HL-60 (cell line): Measurements from ENCODE around the gene LRRC3.

ENCODE experiments used
- DNase-seq, 2 experiments: peaks; one replicate each; pipeline ENCODE4 v3.0.0-alpha.2; 2010 to 2020; ENCODE audit warnings: low read depth in 1 of 2, low spot score in 1 of 2
- H3K27ac ChIP-seq: fragments of 250-450 bp; sonication (Bioruptor Pico); replicated peaks from 2 replicates; pipeline ENCODE4 v1.5.1; 2020; ENCODE audit warnings: mild to moderate bottlenecking, moderate library complexity
- H3K27me3 ChIP-seq: fragments of 250-450 bp; sonication (Bioruptor Pico); 2 replicates; pipeline ENCODE4 v1.5.1; 2021; ENCODE audit warnings: mild to moderate bottlenecking, moderate library complexity; ENCODE audit not compliant: insufficient read depth, poor library complexity, severe bottlenecking
- H3K4me3 ChIP-seq: replicated peaks from 2 replicates; pipeline ENCODE4 v1.5.1; 2011; ENCODE audit warnings: mild to moderate bottlenecking, control low read depth, low read length; ENCODE audit not compliant: insufficient read depth
- CTCF ChIP-seq: IDR thresholded peaks from one replicate; pipeline ENCODE4 v1.5.1; 2011; ENCODE audit warnings: low read length, control low read depth, inconsistent platforms; ENCODE audit not compliant: insufficient read depth
- GABPA ChIP-seq: IDR thresholded peaks from 2 replicates; pipeline ENCODE4 v1.6.1; 2012; ENCODE audit warnings: low read depth
- POLR2AphosphoS5 ChIP-seq: IDR thresholded peaks from 2 replicates; pipeline ENCODE4 v1.6.1; 2012; ENCODE audit warnings: low read depth
- REST ChIP-seq: IDR thresholded peaks from 2 replicates; pipeline ENCODE4 v1.6.1; 2012; ENCODE audit warnings: low read depth; ENCODE audit not compliant: insufficient replicate concordance
- SPI1 ChIP-seq: IDR thresholded peaks from 2 replicates; pipeline ENCODE4 v1.6.1; 2012; ENCODE audit warnings: low read depth, mild to moderate bottlenecking, borderline replicate concordance

Gene LRRC3

GRCh38 chr21:44496564-44497550 lies 41.5 kb downstream of the LRRC3 start:
- H3K27ac ChIP-seq, result no peak overlapping the region
- no peak for TF ChIP-seq REST
- TF ChIP-seq CTCF, result no peak
- no peak for TF ChIP-seq POLR2AphosphoS5
- TF ChIP-seq GABPA, result no peak
- no peak for TF ChIP-seq SPI1
- no peaks in the 10 kb centered on the region for H3K27me3 ChIP-seq
- H3K4me3 ChIP-seq, result no peak overlapping the region
- no peak for DNase-seq

GRCh38 chr21:44497703-44498126 lies 42.4 kb downstream of the LRRC3 start:
- no peak for TF ChIP-seq POLR2AphosphoS5
- TF ChIP-seq REST, result no peak
- TF ChIP-seq SPI1, result no peak
- no peak for TF ChIP-seq CTCF
- TF ChIP-seq GABPA, result no peak
- Histone ChIP-seq H3K4me3 (no peak overlapping the region), H3K27ac (no peak overlapping the region), H3K27me3 (no peaks in the 10 kb centered on the region)
- no peak for DNase-seq

- H3K27ac ChIP-seq, result no peak overlapping the region
- no peak for DNase-seq
- no peak for TF ChIP-seq CTCF
- TF ChIP-seq POLR2AphosphoS5, result no peak
- TF ChIP-seq SPI1, result no peak
- no peak for TF ChIP-seq GABPA
- no peak for TF ChIP-seq REST
- H3K27me3 ChIP-seq, result no peaks in the 10 kb centered on the region
- no peak overlapping the region for H3K4me3 ChIP-seq
These were observed 43.2 kb downstream of the LRRC3 start for GRCh38 chr21:44498280-44499210.
